HL-60 (cell line): ENCODE data around the gene EYS.

Experiments used
- CTCF ChIP-seq: IDR thresholded peaks from one replicate; pipeline ENCODE4 v1.5.1; 2011; ENCODE audit warnings: low read length, control low read depth, inconsistent platforms; ENCODE audit not compliant: insufficient read depth
- GABPA ChIP-seq: IDR thresholded peaks from 2 replicates; pipeline ENCODE4 v1.6.1; 2012; ENCODE audit warnings: low read depth
- POLR2AphosphoS5 ChIP-seq: IDR thresholded peaks from 2 replicates; pipeline ENCODE4 v1.6.1; 2012; ENCODE audit warnings: low read depth
- REST ChIP-seq: IDR thresholded peaks from 2 replicates; pipeline ENCODE4 v1.6.1; 2012; ENCODE audit warnings: low read depth; ENCODE audit not compliant: insufficient replicate concordance
- SPI1 ChIP-seq: IDR thresholded peaks from 2 replicates; pipeline ENCODE4 v1.6.1; 2012; ENCODE audit warnings: low read depth, mild to moderate bottlenecking, borderline replicate concordance

- TF ChIP-seq CTCF (no peak), GABPA (no peak), SPI1 (no peak), REST (no peak), POLR2AphosphoS5 (no peak)
These were observed 914.5 kb downstream of the EYS start for GRCh38 chr6:64792534-64792933.
